Activated CD8-positive, alpha-beta memory T cell treated with anti-CD3 and anti-CD28 coated beads for 1 hour (primary cell): ENCODE results near the gene HOOK2.
"Not testable (repeated sequence)": the region's sequence is repeated elsewhere in the genome, so short reads cannot be mapped to it uniquely, and the experiment has no call there.

Experiments used
- DNase-seq, 2 donors: peaks; one replicate each; pipeline ENCODE4 v3.0.0-alpha.2; 2020; ENCODE audit warnings: low read depth in 1 of 2; ENCODE audit errors: extremely low read depth in 1 of 2

Gene HOOK2

GRCh38 chr19:12774588-12775555, at the start of gene HOOK2:
Gene HOOK2 (minus strand): TSS chr19:12775552. CDS start chr19:12775449, 103 bp downstream.
- DNase-seq = no peak

GRCh38 chr19:12821761-12822160, 46.4 kb upstream of the HOOK2 start:
- no peak for DNase-seq

GRCh38 chr19:12817810-12818209, 42.5 kb upstream of the HOOK2 start:
- not testable (repeated sequence) for DNase-seq

GRCh38 chr19:12817188-12817587, 41.8 kb upstream of the HOOK2 start:
- not testable (repeated sequence) for DNase-seq

GRCh38 chr19:12815088-12815487, 39.7 kb upstream of the HOOK2 start:
- DNase-seq = no peak

- DNase-seq = peak; percentile 64 to 80
These were observed 31.1 kb upstream of the HOOK2 start, which contains the start of gene RNASEH2A for GRCh38 chr19:12806242-12807081. Gene RNASEH2A (plus strand): TSS chr19:12806584. CDS start chr19:12806674, 90 bp downstream.

- no peak for DNase-seq
These were observed 28.7 kb upstream of the HOOK2 start for GRCh38 chr19:12804051-12804450.

- no peak for DNase-seq
These were observed 27.1 kb upstream of the HOOK2 start for GRCh38 chr19:12802267-12803106.

GRCh38 chr19:12801466-12802266, 26.3 kb upstream of the HOOK2 start, which contains the start of the genes PRDX2 and THSD8:
Gene PRDX2 (minus strand): TSS chr19:12801800. CDS start chr19:12801261, 539 bp downstream.
Gene THSD8 (plus strand): TSS chr19:12802069. CDS start chr19:12802072, 3 bp downstream.
- peak in 1 of 2 donors; percentile 64 for DNase-seq

GRCh38 chr19:12800923-12801465, 25.6 kb upstream of the HOOK2 start:
- no peak for DNase-seq

GRCh38 chr19:12800466-12800770, 25.1 kb upstream of the HOOK2 start:
- no peak for DNase-seq

- DNase-seq = no peak
These were observed 24.6 kb upstream of the HOOK2 start for GRCh38 chr19:12799742-12800465.

- DNase-seq = not testable (repeated sequence)
These were observed 22.3 kb upstream of the HOOK2 start for GRCh38 chr19:12797607-12798006.

- no peak for DNase-seq
These were observed 21.8 kb upstream of the HOOK2 start for GRCh38 chr19:12797141-12797587.

- DNase-seq = peak in 1 of 2 donors; percentile 62
These were observed 21.1 kb upstream of the HOOK2 start for GRCh38 chr19:12796146-12797071.

- no peak for DNase-seq
These were observed 19.6 kb upstream of the HOOK2 start for GRCh38 chr19:12794971-12795381.

GRCh38 chr19:12794196-12794941, 19.0 kb upstream of the HOOK2 start:
- DNase-seq = no peak
